Caki2 (cell line): ENCODE data around the gene PP2D1. TPM values are rescaled to one million over a fixed set of nuclear protein-coding genes. Genes with fewer than 3 reads are reported as not detected.
"Not testable (repeated sequence)": the region's sequence is repeated elsewhere in the genome, so short reads cannot be mapped to it uniquely, and the experiment has no call there.

Source experiments
- DNase-seq: peaks from one replicate; pipeline ENCODE4 v3.0.0-alpha.2; 2015; ENCODE audit warnings: low read depth
- in situ Hi-C: cut with HindIII; loops from 2 replicates; pipeline ENCODE4 v1.10.0; 2016; ENCODE audit warnings: low sequenced_read_pairs, low pct_unique_long_range_greater_than_20kb, mixed read lengths
- total RNA-seq: library from RNA; depleted of rRNA; stranded (reverse); fragments of >200 nt; shearing (Covaris generic); gene quantifications from 2 replicates; pipeline ENCODE4 v1.2.3, GENCODE V29; 2014; ENCODE audit warnings: low replicate concordance; rRNA removed

Gene PP2D1, protein sequence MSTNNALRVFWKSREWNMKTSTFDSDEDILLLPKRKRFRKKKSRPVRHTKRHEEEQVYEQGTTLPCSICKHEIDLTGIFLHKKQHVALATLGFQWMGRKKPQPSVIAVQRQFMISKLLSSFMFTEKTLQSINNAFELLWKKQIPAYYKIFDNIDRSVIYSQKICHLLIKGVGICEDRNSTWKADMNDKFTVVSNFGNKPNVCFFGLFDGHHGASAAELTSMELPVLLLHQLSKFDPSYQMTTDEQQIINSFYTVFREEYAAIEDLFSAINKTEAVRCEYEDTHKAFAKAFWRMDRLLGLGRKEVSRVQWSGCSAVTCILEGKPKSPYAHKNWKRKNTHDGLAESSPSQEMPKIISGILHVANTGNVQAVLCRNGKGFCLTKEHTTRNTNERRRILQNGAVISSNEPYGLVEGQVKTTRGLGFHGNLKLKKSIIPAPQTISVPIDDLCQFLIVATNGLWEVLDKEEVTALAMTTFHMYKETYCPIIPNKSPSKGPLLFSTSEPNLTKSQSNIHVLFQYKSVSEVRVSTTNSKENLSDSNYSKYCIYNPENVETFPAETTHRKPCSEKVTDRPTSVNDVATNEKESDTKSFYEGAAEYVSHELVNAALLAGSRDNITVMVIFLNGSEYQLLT
- total RNA-seq = not detected in 2 replicates

GRCh38 chr3:20012164-20012563 lies at the start of gene PP2D1:
PP2D1 (minus strand) TSS chr3:20012264; CDS start chr3:20012072, 192 bp downstream.
- in situ Hi-C loops = no loop called here

GRCh38 chr3:20060974-20061685 lies 49.1 kb upstream of the PP2D1 start:
- in situ Hi-C loops = no loop called here
- no peak for DNase-seq

More at GRCh38 chr3:20012164-20012563, at the start of gene PP2D1:
- no peak for DNase-seq

- no peak for DNase-seq
- in situ Hi-C loops = no loop called here
Observed at GRCh38 chr3:20059929-20060328, 47.9 kb upstream of the PP2D1 start.

DNA sequence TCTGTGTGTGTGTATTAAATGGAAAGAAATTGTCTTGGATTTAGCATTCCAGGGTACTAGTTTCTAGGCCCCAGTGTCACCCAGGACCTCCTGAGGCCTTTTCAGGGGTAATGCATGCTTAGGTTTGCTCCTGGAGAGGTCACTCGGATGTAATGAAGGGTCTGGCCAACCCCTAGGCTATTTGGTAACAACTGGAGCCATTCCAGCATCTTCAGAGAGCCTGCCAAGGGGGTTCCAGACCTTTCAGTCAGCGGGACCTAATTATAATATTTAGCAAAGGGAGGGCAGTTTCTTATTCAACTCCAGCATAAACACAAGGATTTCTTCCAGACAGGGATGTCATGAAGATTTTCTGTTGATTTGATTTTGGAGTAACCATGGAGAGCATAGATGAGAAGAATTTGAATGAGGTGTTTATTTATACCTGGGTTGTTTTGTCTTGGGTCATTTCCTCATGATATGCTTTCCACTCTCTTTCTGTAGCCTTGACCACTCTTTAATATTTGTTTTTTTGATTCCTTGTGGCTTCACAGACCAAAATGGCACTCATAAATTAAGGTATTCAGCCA lies 45.6 kb upstream of the PP2D1 start:
- DNase-seq = no peak

GRCh38 chr3:20056725-20057611 lies 44.9 kb upstream of the PP2D1 start:
- no peak for DNase-seq

More for the DNA sequence above, 45.6 kb upstream of the PP2D1 start:
- in situ Hi-C loops = no loop called here

DNA sequence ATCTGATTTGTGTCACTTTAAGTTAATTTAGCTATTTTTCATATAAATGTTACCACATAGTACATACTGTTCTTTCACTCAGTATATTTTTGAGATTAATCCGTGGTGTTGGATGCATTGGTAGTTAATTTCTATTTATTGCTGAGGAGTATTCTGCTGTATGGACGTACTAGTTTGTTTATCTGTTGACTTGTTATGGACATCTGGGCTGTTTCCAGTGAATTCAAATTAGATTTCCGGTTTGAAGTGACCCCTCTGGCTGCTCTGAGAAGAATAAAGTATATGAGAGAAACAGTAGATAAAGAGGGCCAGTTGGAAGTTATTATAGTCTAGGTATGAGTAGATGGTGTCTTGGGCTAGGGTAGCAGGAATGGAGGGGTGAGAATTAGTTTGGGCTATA lies 43.8 kb upstream of the PP2D1 start:
- no peak for DNase-seq
- in situ Hi-C loops = no loop called here

More at GRCh38 chr3:20056725-20057611, 44.9 kb upstream of the PP2D1 start:
- in situ Hi-C loops = no loop called here

- in situ Hi-C loops = no loop called here
- DNase-seq = no peak
Observed at GRCh38 chr3:20055020-20055775, 43.1 kb upstream of the PP2D1 start.

DNA sequence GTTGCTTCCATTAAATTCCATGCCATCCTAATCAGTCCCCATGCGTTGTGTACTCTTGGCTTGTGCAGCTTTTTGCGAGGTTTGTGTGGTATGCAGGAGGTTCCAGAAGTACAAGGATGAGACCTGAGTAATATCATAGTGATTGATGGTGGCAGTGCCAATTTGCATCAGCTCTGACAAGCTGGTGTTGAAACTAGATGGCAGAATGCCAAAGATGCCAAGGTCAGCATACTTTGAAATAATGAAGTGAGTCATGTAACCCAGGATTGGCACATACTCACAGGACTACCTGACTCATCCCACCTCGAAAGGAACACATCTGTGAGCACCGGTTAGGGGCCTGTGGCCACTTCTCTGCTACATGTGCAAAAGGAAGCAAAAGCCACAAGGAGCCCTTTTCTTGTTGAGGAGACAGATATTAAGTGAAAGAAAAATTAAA lies 42.5 kb upstream of the PP2D1 start:
- in situ Hi-C loops = no loop called here
- peak; percentile 91 for DNase-seq

GRCh38 chr3:20052851-20053250 lies 40.8 kb upstream of the PP2D1 start:
- no peak for DNase-seq
- in situ Hi-C loops = no loop called here

- in situ Hi-C loops = no loop called here
- no peak for DNase-seq
Observed at GRCh38 chr3:20051123-20051806, 39.2 kb upstream of the PP2D1 start.

GRCh38 chr3:20047976-20048883 lies 36.2 kb upstream of the PP2D1 start:
- in situ Hi-C loops = no loop called here
- no peak for DNase-seq

DNA sequence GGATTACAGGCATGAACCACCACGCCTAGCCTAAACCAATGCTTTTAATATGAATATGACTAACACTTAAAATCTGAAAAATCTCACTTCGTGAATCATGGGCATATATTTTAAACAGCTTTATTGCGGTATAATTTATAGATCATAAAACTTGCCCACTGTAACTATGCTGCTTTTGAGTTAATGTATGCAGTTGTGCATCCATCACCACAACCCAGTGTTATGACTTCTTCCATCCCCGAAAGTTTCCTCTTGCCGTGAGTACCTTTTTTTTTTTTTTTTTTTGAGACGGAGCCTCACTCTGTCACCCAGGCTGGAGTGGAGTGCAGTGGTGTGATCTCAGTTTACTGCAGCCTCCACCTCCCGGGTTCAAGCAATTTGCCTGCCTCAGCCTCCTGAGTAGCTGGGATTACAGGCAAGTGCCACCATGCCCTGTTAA lies 35.3 kb upstream of the PP2D1 start:
- DNase-seq = no peak
- in situ Hi-C loops = no loop called here

GRCh38 chr3:20046556-20046955 lies 34.5 kb upstream of the PP2D1 start:
- in situ Hi-C loops = no loop called here

GRCh38 chr3:20045141-20045540 lies 33.1 kb upstream of the PP2D1 start:
- in situ Hi-C loops, DNase-seq: not testable (repeated sequence)

More at GRCh38 chr3:20046556-20046955, 34.5 kb upstream of the PP2D1 start:
- DNase-seq = no peak

- in situ Hi-C loops = no loop called here
- no peak for DNase-seq
Observed at GRCh38 chr3:20043825-20044224, 31.8 kb upstream of the PP2D1 start.
